Bone marrow (tissue), 2 donors: ENCODE measurements around the gene RNF220.
A peak's percentile ranks its signal among the peaks of the same experiment; 100 is the strongest.

Source experiments
- DNase-seq, 2 donors: peaks; one replicate each; lab custom pipeline; 2025; lab: John Stamatoyannopoulos, UW

RNF220 gene

DNA sequence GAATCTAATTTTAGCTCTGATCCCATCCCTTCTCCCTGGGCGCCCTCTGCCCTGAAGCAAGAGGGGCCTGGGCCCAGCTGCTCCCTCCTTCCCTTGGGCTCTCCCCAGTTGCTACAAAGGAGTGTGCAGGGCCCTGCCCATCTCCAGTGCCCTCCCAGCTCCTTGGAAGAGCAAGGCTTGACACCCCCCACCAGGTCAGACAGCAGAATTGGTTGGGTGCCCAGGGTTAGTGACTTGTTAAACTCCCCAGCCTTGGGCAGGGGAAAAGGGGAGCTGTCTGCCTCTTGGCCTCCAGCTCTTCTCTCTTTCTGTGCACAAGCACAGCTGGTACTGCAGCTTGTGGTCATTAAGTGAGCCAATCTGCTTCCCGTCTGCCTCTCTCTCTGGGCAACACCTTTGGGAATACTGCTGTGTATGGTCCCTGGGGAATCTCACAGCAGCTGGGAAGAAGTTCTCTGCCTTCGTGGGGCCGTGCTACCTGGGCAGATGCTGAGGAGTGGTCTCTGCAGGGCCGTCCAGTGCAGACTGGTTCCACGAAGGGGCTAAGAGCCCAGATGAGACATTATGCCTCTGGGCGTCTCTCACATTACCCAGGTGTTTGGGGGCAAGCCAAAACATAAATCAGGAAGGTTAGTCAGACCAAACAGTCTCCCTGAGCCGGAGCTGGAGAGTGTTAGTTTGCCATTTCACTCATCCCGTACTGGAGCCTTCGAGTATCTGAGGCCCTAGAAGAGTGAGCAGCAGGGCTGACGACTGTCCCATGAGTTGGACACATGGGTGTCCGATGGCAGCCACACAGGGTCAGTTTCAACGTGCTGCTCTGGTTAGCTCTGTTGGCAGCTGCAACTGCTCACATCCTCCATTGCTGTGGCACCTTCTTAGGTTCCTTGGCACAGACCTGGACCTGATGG lies 231.9 kb downstream of the RNF220 start:
- DNase-seq: no peak

DNA sequence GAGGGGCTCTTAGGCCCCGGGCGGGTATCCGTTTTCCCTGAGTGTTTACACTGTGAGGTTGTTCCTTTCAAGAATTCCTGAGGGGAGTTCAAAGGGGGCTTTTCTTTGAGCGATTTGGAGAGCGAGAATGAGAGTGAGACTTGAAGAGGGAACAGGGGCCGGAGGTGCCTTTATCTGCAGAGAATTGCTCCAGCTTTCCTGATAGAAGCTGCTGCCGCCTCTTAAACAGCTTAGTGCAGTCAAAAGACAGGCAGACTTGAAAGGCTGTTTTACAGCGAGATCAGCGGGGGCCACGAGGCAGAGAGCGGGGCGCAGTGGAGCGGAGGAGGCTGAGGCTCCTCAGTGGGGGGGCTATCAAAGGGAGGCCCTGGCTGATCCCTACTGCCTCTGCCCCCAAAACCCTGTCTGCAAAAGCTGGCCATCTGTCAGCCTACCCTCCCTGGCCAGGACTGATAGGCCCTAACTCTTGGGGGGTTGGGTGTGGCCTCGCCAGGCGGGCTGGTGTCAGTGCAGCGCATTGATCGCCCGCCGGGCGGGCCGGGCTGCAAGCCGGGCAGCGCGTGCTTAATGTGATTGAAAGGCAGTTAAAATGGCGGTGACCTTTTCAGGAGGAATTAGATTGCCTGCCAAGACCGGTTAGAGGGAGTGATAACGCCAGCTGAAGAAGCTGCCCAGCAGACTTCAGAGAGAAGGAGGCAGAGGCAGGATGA lies 232.8 kb downstream of the RNF220 start:
- no peak for DNase-seq

- no peak for DNase-seq
Measured at GRCh38 chr1:44640200-44640853, 235.3 kb downstream of the RNF220 start.

DNA sequence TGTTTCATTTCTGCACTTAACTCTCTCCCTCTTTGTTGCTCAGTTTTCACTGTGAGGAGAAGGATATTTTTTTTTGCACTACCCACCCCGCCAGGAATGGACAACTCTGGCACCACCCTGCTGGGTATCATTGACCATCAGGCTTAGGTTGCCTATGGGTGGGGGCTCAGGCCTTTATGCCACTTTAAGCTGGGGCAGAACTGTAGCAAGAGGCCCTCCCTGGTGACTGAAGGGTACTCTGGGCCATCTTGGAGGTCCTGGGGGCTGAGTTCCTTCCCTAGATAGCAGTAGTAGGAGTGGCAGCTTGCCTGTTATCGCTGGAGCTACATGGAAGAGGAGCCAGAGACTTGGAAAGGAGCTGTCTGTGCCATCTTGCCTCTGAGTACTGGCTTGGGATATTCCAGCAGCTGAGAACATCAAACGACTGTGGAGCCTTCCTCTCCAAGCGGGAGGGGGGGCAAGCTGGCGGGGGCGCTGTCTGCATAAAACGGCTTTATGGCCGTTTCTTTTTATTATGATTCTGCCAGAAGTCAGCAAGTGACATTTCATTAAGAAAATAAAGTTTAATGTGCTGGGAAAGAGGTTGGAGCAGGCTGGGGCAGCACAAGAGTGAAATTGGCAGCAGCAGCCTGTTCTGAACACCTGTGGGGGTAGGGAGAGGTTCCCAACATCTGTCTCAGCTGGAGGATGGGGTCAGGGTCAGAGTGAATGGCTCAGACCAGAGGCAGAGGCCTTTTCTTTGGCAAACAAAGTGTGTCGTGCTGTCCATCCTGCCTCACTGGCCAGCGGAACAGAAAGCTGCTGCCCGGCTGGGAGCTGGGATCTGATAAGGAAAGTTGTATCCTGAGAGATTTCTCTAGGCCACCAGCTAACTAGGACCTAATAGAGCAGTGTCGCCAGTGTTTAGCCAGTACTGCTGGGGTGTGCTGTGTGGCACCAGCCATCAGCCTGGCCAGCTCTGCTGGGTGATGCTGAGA lies 236.4 kb downstream of the RNF220 start:
- DNase-seq: no peak

DNA sequence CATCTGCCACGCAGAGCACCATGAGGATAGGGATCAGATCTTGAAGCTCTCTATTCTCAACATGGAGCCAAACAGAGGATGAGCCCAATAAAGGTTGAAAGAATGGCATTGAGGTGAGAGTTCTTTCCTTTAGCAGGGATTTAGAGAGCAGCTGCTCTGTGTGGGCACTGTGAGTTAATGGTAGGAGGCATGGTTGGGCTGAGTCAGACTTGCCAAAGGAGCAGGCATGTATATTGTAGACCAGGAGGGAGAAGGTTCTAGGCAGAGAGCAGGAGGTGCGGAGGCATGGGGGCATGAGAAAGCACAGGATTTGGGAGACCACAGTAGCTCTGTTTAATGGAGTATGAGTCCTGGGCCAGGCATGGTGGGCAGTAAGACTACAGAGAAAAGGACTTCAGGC lies 237.2 kb downstream of the RNF220 start:
- DNase-seq: no peak

DNA sequence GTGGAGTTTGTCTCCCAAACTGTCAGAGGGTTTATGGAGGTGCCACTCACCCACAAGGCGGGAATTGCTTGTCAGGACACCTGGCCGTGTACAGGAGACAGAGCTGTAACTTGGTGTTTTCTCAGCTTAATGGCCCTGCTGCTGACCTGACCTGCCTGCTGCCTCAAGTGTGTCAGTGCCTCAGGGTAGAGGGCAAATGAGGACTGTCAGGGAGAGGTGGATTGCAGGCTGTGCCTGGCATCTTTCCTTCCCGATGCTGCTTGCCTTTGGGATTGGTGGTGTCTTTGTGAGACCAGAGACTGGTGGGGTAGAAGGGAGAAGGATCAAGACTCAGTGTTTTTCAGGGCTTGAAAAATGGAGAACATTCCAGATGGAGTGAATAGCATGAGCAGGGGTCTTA lies 237.9 kb downstream of the RNF220 start:
- DNase-seq: no peak

DNA sequence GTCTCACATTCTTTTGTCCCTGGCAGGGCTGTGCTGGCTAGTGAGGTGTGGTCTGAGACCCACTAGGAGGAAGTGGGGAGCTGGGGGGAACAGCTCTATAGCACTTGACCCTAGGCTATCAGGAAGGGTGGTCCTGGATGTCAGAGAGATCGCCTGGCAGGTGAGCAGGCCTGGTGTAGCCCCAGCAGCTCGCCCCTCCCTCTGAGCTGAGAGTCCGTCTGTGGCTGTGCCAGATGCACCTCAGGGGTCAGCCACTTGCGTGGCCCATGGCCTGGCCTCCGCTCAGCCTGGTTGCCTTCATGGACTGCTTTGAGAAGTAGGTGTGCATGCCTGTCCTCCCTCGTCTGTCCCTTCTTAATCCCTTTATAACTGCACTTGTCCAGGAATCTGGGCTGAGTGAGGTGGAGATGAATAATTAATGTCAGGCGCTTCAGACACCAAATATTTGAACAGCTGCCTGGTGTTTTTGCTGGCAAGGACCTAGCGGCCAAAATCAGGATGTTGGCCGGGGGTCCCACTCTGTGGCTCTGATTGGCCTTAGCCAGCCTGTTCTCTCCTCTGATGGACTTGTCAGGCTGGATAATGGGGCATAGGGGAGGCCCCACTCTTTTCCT lies 238.8 kb downstream of the RNF220 start:
- no peak for DNase-seq

- DNase-seq: no peak
Measured at GRCh38 chr1:44644806-44645205, 239.8 kb downstream of the RNF220 start.

- DNase-seq: no peak
Measured at GRCh38 chr1:44645476-44646244, 240.6 kb downstream of the RNF220 start.

GRCh38 chr1:44646261-44647110 lies 241.4 kb downstream of the RNF220 start:
- no peak for DNase-seq

DNA sequence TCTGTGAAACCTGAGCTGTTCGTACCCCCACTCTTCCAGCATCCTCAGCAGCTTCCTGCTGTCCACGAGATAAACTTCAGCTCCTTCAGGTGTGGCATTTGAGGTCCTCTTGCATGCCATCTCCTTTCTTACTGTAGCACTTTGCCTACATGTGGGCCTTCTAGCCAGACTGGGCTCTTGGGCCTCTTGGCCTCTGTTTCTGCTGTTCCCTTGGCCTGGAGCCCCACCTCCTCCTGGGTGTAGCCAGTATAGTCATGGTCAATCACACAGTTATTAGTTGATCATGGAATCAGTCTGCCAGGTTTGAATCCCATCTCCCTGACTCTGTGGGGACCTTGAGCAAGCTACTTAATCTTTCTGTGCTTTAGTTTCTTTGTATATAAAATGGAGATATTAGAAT lies 242.8 kb downstream of the RNF220 start:
- no peak for DNase-seq

- DNase-seq: no peak
Measured at GRCh38 chr1:44648529-44649250, 243.6 kb downstream of the RNF220 start.

DNA sequence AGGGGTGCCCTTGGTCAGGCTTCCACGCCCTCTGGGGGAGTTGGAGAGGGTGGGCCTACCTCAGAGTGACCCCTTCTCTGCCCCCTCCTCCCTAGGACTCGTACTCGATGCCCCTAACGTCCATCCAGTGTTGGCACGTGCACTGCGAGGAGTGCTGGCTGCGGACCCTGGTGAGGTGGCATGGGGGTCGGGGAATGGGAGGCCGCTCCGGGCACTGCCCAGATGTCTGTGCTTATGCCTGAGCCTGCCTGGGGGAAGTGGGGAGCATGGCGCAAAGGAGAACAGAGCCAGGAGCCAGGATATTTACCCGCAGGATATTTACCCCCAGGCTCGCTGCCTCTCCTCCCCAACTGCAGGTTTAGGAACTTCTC lies 244.7 kb downstream of the RNF220 start:
- no peak for DNase-seq

DNA sequence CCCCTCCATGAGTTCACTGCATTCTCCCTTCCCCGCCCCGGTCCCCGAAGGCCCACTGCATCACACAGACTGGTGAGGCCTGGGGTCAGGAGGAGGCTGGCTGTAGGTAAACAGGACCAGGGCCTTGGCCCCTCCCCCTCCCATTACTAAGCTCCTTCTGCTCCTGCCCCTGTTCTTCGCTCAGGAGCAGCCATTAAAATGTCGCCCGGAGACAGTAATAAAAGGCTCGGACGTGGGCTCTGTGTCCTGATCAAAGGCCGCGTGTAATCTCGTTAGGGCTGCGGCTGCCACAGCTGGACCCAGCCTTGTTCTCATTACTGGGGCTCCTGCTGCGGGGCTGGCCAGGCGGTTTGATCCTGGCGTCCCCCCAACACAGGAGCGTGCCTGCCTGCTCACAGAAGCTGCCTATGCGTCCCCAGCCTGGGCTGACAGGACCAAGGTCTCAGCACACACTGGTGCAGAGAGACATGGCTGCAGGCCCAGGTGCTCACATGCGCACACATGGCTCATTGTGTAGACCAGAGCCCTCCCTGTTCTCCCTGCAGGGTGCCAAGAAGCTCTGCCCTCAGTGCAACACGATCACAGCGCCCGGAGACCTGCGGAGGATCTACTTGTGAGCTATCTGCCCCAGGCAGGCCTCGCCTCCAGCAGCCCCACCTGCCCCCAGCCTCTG lies 245.2 kb downstream of the RNF220 start:
- no peak for DNase-seq

GRCh38 chr1:44651069-44651468 lies 246.0 kb downstream of the RNF220 start:
- DNase-seq: no peak

- DNase-seq: peak; percentile 29 to 31
Measured at GRCh38 chr1:44652445-44653106, 247.5 kb downstream of the RNF220 start.

GRCh38 chr1:44653107-44653964 lies 248.3 kb downstream of the RNF220 start:
- no peak for DNase-seq
